K562 (cell line): ENCODE results near the gene RPH3AL. TPM values are rescaled to one million over a fixed set of nuclear protein-coding genes. Genes with fewer than 3 reads are reported as not detected.

Source experiments
- ATAC-seq: fragments of 200-7000 bp; cut with Tn5 transposase; 3 replicates; pipeline ENCODE4 v1.9.1; 2020; ENCODE audit warnings: moderate library complexity
- BruUV-seq: library from RNA; stranded (reverse); fragments of 400-500 nt; replicated peaks from 2 replicates; lab custom pipeline; 2021; lab: Mats Ljungman, UMichigan
- CTCF ChIA-PET: fragments of 300-600 bp; formaldehyde crosslinking; extraction: SDS; loops from one replicate; lab custom pipeline; 2021; ENCODE audit warnings: low intra/inter-chr PET ratio; lab: Yijun Ruan, JAX
- POLR2A ChIA-PET: fragments of 300-600, 350-650 bp; sonication (Branson Sonifier 250); formaldehyde crosslinking; extraction: SDS; loops from one replicate; lab custom pipeline; 2021; ENCODE audit warnings: antibody characterized with exemption, inconsistent platforms; lab: Yijun Ruan, JAX
- DNase-seq, 4 experiments: peaks; one replicate each; pipeline versions ENCODE4 v3.0.0 to v3.0.0-alpha.2; 2011 to 2018; ENCODE audit warnings: low spot score in 3 of 4, mixed read lengths in 3 of 4; ENCODE audit errors: extremely low read depth in 1 of 4
- FAIRE-seq: peaks from 2 replicates; lab custom pipeline; 2011; peaks lifted over from hg19 to GRCh38; lab: Jason Lieb, UNC
- H2AFZ ChIP-seq: 2 replicates; pipeline ENCODE4 v1.6.0; 2011; ENCODE audit warnings: low read depth, low read length, control low read depth, inconsistent platforms
- H3K27ac ChIP-seq: fragments of 200-600 bp; 3 replicates; pipeline ENCODE4 v1.8.0; 2011; ENCODE audit warnings: low read depth, mild to moderate bottlenecking, control low read depth, inconsistent platforms, low read length, moderate library complexity, mixed read lengths; ENCODE audit errors: extremely low read depth
- H3K27me3 ChIP-seq, 2 experiments: fragments of 300-600 bp in 1 of 2; 2 replicates in 1 of 2; 3 replicates in 1 of 2; pipeline versions ENCODE4 v1.6.0 to v1.8.0; 2011; ENCODE audit warnings: inconsistent platforms in 2 of 2, low read length in 2 of 2, mild to moderate bottlenecking in 1 of 2, mixed read lengths in 1 of 2, moderate library complexity in 1 of 2; ENCODE audit not compliant: control insufficient read depth in 2 of 2, insufficient read depth in 2 of 2
- H3K36me3 ChIP-seq: fragments of 300-600 bp; 3 replicates; pipeline ENCODE4 v1.8.0; 2011; ENCODE audit warnings: mild to moderate bottlenecking, low read length, inconsistent platforms; ENCODE audit not compliant: control insufficient read depth, insufficient read depth
- H3K4me1 ChIP-seq, 2 experiments: fragments of 200-600 bp in 1 of 2; replicated peaks in 1 of 2; 2 replicates in 1 of 2; 3 replicates in 1 of 2; pipeline versions ENCODE4 v1.5.1 to v1.8.0; 2011; ENCODE audit warnings: inconsistent platforms in 2 of 2, low read length in 2 of 2, mild to moderate bottlenecking in 1 of 2, mixed read lengths in 1 of 2, moderate library complexity in 1 of 2; ENCODE audit not compliant: control insufficient read depth in 2 of 2, insufficient read depth in 2 of 2
- H3K4me2 ChIP-seq: 2 replicates; pipeline ENCODE4 v1.6.1; 2011; ENCODE audit warnings: low read length, control low read depth, inconsistent platforms, mixed read lengths; ENCODE audit not compliant: insufficient read depth
- H3K4me3 ChIP-seq: fragments of 200-600 bp; sonication (generic), shearing (Covaris generic); 2 replicates; pipeline ENCODE4 v1.5.1; 2016; ENCODE audit warnings: control low read depth, inconsistent platforms
- H3K79me2 ChIP-seq: fragments of 200-600 bp; 3 replicates; pipeline ENCODE4 v1.8.0; 2011; ENCODE audit warnings: low read length, inconsistent platforms; ENCODE audit not compliant: control insufficient read depth, insufficient read depth
- H3K9ac ChIP-seq, 2 experiments: 2 replicates each; pipeline versions ENCODE4 v1.6.0 to v1.6.1; 2011; ENCODE audit warnings: low read depth in 2 of 2, low read length in 2 of 2, control low read depth in 1 of 2, inconsistent platforms in 1 of 2, mild to moderate bottlenecking in 1 of 2, mixed read lengths in 1 of 2; ENCODE audit not compliant: insufficient read depth in 1 of 2
- H3K9me1 ChIP-seq: one replicate; pipeline ENCODE4 v1.6.0; 2011; ENCODE audit warnings: inconsistent platforms, mild to moderate bottlenecking, low read length, moderate library complexity; ENCODE audit not compliant: control insufficient read depth, insufficient read depth
- H3K9me3 ChIP-seq: replicated peaks from 2 replicates; pipeline ENCODE4 v1.5.1; 2011; ENCODE audit warnings: low read depth, low read length, inconsistent platforms; ENCODE audit not compliant: control insufficient read depth, insufficient read depth
- H4K20me1 ChIP-seq: replicated peaks from 2 replicates; pipeline ENCODE4 v1.6.1; 2011; ENCODE audit warnings: low read length, inconsistent platforms, mixed read lengths; ENCODE audit not compliant: control insufficient read depth, insufficient read depth
- CAMTA2 ChIP-seq: fragments of 250-450 bp; sonication (Bioruptor Pico); conservative IDR thresholded peaks from 2 replicates; pipeline ENCODE4 v1.5.1; 2022
- HMG20A ChIP-seq: fragments of 450-650 bp; formaldehyde crosslinking; conservative IDR thresholded peaks from 2 replicates; pipeline ENCODE4 v1.4.0; 2020; ENCODE audit warnings: mild to moderate bottlenecking, mixed read lengths
- HNRNPH1 ChIP-seq: fragments of 200-400 bp; formaldehyde crosslinking; optimal IDR thresholded peaks from 2 replicates; pipeline ENCODE3; 2017; ENCODE audit warnings: low read depth, mild to moderate bottlenecking, low read length, moderate library complexity
- HNRNPL ChIP-seq: fragments of 200-400 bp; formaldehyde crosslinking; IDR thresholded peaks from 2 replicates; pipeline ENCODE4 v1.6.1; 2017; ENCODE audit warnings: low read depth, mild to moderate bottlenecking, low read length
- RBM17 ChIP-seq: fragments of 200-400 bp; formaldehyde crosslinking; IDR thresholded peaks from 2 replicates; pipeline ENCODE4 v1.6.1; 2017; ENCODE audit warnings: low read depth, mild to moderate bottlenecking, low read length, borderline replicate concordance
- SMARCC2 ChIP-seq: fragments of 450-650 bp; IDR thresholded peaks from 2 replicates; pipeline ENCODE4 v1.6.1; 2017; ENCODE audit warnings: antibody characterized with exemption, moderate library complexity, mild to moderate bottlenecking, low read depth
- ZNF507 ChIP-seq: conservative IDR thresholded peaks from 2 replicates; pipeline ENCODE4 v1.6.1; 2017; ENCODE audit warnings: missing genetic modification characterization, missing compliant biosample characterization
- WGBS: fragments of 100-300 bp; shearing (Covaris generic); methylation state at CpG from one replicate; pipeline ENCODE4 v1.1.6; 2016; ENCODE audit warnings: low coverage, mixed read lengths; ENCODE audit not compliant: insufficient coverage; ENCODE audit errors: missing lambda C conversion rate; 5-methylcytosine and 5-hydroxymethylcytosine counted together
- in situ Hi-C: fragments of 300-500 bp; cut with MboI; formaldehyde crosslinking; loops from 4 replicates; pipeline ENCODE4 v1.15.0; 2018; ENCODE audit warnings: inconsistent platforms, mixed read lengths
- intact Hi-C: fragments of 100-400 bp; cut with micrococcal nuclease; formaldehyde crosslinking; loops from 2 replicates; pipeline ENCODE4 v1.14.2; 2022
- polyA plus RNA-seq, 8 experiments: library from polyadenylated mRNA; depleted of rRNA in 4 of 8; stranded (reverse) in 5 of 8; unstranded in 3 of 8; fragments of >200 nt; fragmentation: Nextera tagmentation in 2 of 8; fragmentation: Illumina TruSeq in 1 of 8; extraction: Ambion mirVana in 2 of 8; extraction: Trizol in 1 of 8; gene quantifications; 2 replicates each; pipeline versions ENCODE4 v1.2.1 to v1.2.3, GENCODE V29; 2011 to 2014; ENCODE audit warnings: inconsistent platforms in 1 of 8, missing spikeins in 1 of 8
- total RNA-seq, 7 experiments: library from RNA; depleted of rRNA in 6 of 7; stranded (reverse); fragments of >200 nt in 6 of 7; fragmentation: Illumina TruSeq in 2 of 7; extraction: Trizol in 2 of 7; gene quantifications; 2 replicates each; pipeline versions ENCODE4 v1.2.1 to v1.2.3, GENCODE V29; 2011 to 2021; ENCODE audit warnings: low replicate concordance in 1 of 7
- TF ChIP-seq, protein P1 (sequence below): sonication (generic); formaldehyde crosslinking; IDR thresholded peaks from 2 replicates; pipeline ENCODE4 v1.8.1; 2023; ENCODE audit warnings: mild to moderate bottlenecking, missing genetic modification reagents
- TF ChIP-seq, protein P2 (sequence below): sonication (generic); formaldehyde crosslinking; IDR thresholded peaks from 2 replicates; pipeline ENCODE4 v1.8.0; 2022; ENCODE audit warnings: mild to moderate bottlenecking, missing genetic modification reagents
- TF ChIP-seq, protein P3 (sequence below): fragments of 450-650 bp; IDR thresholded peaks from 2 replicates; pipeline ENCODE4 v1.6.1; 2016

Gene RPH3AL
- total and polyA plus RNA-seq, 9 of the 15 experiments (the other 6 are each of a cell fraction or from before 2014, with no cell fraction given), result 0.18 to 1.7 (median 0.39) TPM

DNA sequence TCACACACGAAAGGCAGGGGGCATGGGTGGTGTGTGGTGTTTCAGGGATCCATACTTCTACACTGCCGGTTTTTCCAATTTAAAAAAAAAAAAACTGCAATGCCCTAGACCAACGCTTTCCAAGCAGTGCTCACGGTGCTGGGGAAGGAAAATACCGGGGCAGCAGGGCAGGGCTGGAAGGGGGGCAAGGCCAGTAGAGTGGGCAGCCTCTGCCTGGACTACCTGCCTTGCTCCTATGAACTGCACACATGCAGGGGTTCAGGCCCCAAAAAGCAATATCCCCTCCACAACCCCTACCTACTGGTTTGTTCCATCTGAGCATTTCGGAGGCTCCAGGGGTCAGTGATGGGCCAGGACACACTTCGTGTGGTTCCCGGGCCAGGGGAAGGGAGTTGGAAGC is 29.4 kb downstream of the RPH3AL start:
- CTCF ChIA-PET, result no interaction called here
- H3K9ac ChIP-seq, result no peak overlapping the region
- 0% methylated on average over 3 of the region's 8 CpGs for WGBS
- H3K4me2 ChIP-seq, result no peak overlapping the region
- no peaks in the 10 kb centered on the region for H3K9me1 ChIP-seq
- no peak for ATAC-seq
- no peaks in the 10 kb centered on the region for H3K36me3 ChIP-seq
- in situ Hi-C loops, result no loop called here
- intact Hi-C loops, result no loop called here
- peaks cover 0 to 62% of the 10 kb centered on the region in 2 experiments; a peak in 4 of 5 replicates for H3K27me3 ChIP-seq
- H2AFZ ChIP-seq, result no peak overlapping the region
- H3K79me2 ChIP-seq, result no peaks in the 10 kb centered on the region
- no peak for TF ChIP-seq ZNF507 (tag)
- no peak for TF ChIP-seq CAMTA2 (CRISPR knock-in tag)
- H3K9me3 ChIP-seq, result no peaks in the 10 kb centered on the region
- DNase-seq, result no peak
- FAIRE-seq, result no peak
- peaks cover 0 to 8% of the 10 kb centered on the region in 2 experiments; a peak in 2 of 5 replicates for H3K4me1 ChIP-seq
- no peak overlapping the region for H3K4me3 ChIP-seq
- H3K27ac ChIP-seq, result no peak overlapping the region
- POLR2A ChIA-PET, result interaction anchor here (0.7 kb wide), 1 partner anchor 349 kb away, joined by 3 read pairs; no protein-coding TSS in a partner anchor
- no TSS peak for BruUV-seq
- H4K20me1 ChIP-seq, result no peaks in the 10 kb centered on the region; the same call in 1 of the 2 replicates

DNA sequence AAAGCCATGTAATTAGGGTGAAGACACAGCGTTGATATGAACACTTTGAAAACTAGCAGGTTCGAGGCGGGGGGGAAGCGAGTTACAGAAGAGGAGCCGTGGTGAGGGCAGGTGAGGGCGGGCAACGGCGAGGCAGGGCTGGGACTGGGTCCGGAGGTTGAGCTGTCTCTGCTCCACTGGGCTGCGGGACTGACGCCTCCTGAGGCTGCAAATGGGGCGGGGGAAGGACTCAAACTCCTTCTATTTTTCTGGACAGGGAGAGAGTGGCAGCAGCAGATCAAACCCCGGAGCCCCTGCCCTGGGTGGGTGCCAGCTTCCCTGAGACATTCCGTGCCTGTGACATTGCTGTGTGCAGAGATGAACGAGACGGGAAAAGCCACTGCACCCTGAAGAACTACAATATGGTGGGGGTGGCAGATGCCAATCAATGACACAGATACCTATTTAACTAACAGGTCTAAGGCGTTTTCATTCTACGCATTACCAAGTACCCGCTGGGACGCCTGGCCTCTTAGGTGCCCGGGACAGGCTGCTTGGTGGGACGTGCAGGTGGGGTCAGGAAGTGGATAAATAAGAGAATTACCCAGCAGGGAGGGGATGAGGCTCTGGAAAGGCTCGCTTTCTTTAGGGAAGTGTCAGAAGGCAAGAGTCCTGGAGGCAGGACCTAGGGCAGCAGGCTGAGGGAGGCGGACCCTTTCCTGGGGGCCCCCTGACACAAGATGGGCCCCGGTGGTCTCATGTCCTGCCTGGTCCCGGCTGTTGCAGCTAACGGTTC is 30.4 kb downstream of the RPH3AL start:
- Histone ChIP-seq H3K4me1 (peaks cover 0 to 8% of the 10 kb centered on the region in 2 experiments; a peak in 2 of 5 replicates), H3K36me3 (no peaks in the 10 kb centered on the region), H2AFZ (no peak overlapping the region), H3K4me3 (no peak overlapping the region), H4K20me1 (no peaks in the 10 kb centered on the region; the same call in 1 of the 2 replicates), H3K27ac (no peak overlapping the region), H3K79me2 (no peaks in the 10 kb centered on the region), H3K9me3 (no peaks in the 10 kb centered on the region), H3K27me3 (peaks cover 0 to 52% of the 10 kb centered on the region in 2 experiments; a peak in 4 of 5 replicates), H3K4me2 (no peak overlapping the region), H3K9me1 (no peaks in the 10 kb centered on the region), H3K9ac (no peak overlapping the region)
- CTCF ChIA-PET, result no interaction called here
- DNase-seq (no peak), ATAC-seq (no peak), FAIRE-seq (no peak)
- intact Hi-C loops, result no loop called here
- no TSS peak for BruUV-seq
- POLR2A ChIA-PET, result no interaction called here
- in situ Hi-C loops, result no loop called here
- under 1% methylated on average over 17 of the region's 27 CpGs for WGBS
- TF ChIP-seq, protein P1, sequence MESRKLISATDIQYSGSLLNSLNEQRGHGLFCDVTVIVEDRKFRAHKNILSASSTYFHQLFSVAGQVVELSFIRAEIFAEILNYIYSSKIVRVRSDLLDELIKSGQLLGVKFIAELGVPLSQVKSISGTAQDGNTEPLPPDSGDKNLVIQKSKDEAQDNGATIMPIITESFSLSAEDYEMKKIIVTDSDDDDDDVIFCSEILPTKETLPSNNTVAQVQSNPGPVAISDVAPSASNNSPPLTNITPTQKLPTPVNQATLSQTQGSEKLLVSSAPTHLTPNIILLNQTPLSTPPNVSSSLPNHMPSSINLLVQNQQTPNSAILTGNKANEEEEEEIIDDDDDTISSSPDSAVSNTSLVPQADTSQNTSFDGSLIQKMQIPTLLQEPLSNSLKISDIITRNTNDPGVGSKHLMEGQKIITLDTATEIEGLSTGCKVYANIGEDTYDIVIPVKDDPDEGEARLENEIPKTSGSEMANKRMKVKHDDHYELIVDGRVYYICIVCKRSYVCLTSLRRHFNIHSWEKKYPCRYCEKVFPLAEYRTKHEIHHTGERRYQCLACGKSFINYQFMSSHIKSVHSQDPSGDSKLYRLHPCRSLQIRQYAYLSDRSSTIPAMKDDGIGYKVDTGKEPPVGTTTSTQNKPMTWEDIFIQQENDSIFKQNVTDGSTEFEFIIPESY (CRISPR knock-in tag), result no peak
- TF ChIP-seq HNRNPH1, result no peak
- no peak for TF ChIP-seq HNRNPL
- TF ChIP-seq, protein P2, sequence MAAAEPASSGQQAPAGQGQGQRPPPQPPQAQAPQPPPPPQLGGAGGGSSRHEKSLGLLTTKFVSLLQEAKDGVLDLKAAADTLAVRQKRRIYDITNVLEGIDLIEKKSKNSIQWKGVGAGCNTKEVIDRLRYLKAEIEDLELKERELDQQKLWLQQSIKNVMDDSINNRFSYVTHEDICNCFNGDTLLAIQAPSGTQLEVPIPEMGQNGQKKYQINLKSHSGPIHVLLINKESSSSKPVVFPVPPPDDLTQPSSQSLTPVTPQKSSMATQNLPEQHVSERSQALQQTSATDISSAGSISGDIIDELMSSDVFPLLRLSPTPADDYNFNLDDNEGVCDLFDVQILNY (CRISPR knock-in tag), result no peak
- no peak for TF ChIP-seq HMG20A (CRISPR knock-in tag)
- TF ChIP-seq, protein P3, sequence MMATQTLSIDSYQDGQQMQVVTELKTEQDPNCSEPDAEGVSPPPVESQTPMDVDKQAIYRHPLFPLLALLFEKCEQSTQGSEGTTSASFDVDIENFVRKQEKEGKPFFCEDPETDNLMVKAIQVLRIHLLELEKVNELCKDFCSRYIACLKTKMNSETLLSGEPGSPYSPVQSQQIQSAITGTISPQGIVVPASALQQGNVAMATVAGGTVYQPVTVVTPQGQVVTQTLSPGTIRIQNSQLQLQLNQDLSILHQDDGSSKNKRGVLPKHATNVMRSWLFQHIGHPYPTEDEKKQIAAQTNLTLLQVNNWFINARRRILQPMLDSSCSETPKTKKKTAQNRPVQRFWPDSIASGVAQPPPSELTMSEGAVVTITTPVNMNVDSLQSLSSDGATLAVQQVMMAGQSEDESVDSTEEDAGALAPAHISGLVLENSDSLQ, result no peak
- no peak for TF ChIP-seq RBM17
- no peak for TF ChIP-seq SMARCC2
